Neural cell (in vitro differentiated cells): Measurements from ENCODE around the gene ZNF521.

ENCODE experiments used
- EP300 ChIP-seq: fragments of 450-650 bp; conservative IDR thresholded peaks from 2 replicates; pipeline ENCODE4 v1.6.1; 2014; ENCODE audit warnings: antibody characterized with exemption, mild to moderate bottlenecking, moderate library complexity; ENCODE audit not compliant: poor library complexity, severe bottlenecking
- EZH2 ChIP-seq: fragments of 200-600, 300-800 bp; shearing (Covaris generic), sonication (generic); IDR thresholded peaks from 2 replicates; pipeline ENCODE4 v1.6.1; 2014; ENCODE audit warnings: antibody characterized with exemption, low read length, borderline replicate concordance, mild to moderate bottlenecking; ENCODE audit not compliant: insufficient read depth, poor library complexity, severe bottlenecking
- MXI1 ChIP-seq: fragments of 450-650 bp; conservative IDR thresholded peaks from 2 replicates; pipeline ENCODE4 v1.6.1; 2014; ENCODE audit warnings: antibody characterized with exemption, mild to moderate bottlenecking; ENCODE audit not compliant: poor library complexity, severe bottlenecking
- POLR2AphosphoS5 ChIP-seq: IDR thresholded peaks from 2 replicates; pipeline ENCODE4 v1.6.1; 2012
- RAD21 ChIP-seq: fragments of 450-650 bp; conservative IDR thresholded peaks from 2 replicates; pipeline ENCODE4 v1.6.1; 2014; ENCODE audit warnings: antibody characterized with exemption, mild to moderate bottlenecking, moderate library complexity
- TAF1 ChIP-seq: IDR thresholded peaks from 2 replicates; pipeline ENCODE4 v1.6.1; 2012; ENCODE audit warnings: low read depth
- TF ChIP-seq, protein P1 (sequence below): fragments of 450-650 bp; IDR thresholded peaks from 2 replicates; pipeline ENCODE4 v1.5.1; 2014; ENCODE audit warnings: antibody characterized with exemption, mild to moderate bottlenecking, moderate library complexity; ENCODE audit not compliant: poor library complexity, severe bottlenecking
- TF ChIP-seq, protein P2 (sequence below): IDR thresholded peaks from 2 replicates; pipeline ENCODE4 v1.6.1; 2012; ENCODE audit warnings: borderline replicate concordance

DNA sequence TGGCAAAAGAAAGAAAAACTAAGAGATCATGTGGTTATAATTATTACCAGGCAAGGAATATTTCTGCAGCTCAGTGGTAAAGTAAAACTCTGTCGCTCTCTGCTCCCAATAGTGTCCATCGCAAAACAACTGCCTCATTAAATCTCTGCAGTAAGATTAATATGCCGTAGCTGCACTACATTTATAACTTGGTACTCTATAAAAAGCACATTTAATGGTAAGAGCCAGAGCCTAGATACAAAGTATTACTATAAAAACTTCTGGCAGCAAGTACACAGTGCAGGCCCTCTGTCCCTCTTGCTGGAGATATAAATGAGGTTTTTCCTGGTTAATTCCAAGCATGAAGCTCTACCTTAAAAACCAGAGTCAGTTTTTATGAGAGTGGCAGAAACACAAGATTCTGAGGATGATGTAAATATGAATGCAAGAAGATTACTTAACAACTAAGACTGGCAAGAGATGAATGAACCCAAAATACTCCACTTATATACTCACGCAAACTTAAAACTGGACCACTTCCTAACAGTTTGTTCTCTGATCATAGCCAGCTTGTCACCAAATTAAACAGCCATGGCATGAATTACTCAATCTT lies 25.5 kb downstream of the ZNF521 start:
- TF ChIP-seq, protein P1, sequence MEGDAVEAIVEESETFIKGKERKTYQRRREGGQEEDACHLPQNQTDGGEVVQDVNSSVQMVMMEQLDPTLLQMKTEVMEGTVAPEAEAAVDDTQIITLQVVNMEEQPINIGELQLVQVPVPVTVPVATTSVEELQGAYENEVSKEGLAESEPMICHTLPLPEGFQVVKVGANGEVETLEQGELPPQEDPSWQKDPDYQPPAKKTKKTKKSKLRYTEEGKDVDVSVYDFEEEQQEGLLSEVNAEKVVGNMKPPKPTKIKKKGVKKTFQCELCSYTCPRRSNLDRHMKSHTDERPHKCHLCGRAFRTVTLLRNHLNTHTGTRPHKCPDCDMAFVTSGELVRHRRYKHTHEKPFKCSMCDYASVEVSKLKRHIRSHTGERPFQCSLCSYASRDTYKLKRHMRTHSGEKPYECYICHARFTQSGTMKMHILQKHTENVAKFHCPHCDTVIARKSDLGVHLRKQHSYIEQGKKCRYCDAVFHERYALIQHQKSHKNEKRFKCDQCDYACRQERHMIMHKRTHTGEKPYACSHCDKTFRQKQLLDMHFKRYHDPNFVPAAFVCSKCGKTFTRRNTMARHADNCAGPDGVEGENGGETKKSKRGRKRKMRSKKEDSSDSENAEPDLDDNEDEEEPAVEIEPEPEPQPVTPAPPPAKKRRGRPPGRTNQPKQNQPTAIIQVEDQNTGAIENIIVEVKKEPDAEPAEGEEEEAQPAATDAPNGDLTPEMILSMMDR = no peak
- TF ChIP-seq TAF1 = no peak
- no peak for TF ChIP-seq POLR2AphosphoS5
- TF ChIP-seq EP300 = no peak
- TF ChIP-seq EZH2 = no peak
- no peak for TF ChIP-seq RAD21
- TF ChIP-seq, protein P2, sequence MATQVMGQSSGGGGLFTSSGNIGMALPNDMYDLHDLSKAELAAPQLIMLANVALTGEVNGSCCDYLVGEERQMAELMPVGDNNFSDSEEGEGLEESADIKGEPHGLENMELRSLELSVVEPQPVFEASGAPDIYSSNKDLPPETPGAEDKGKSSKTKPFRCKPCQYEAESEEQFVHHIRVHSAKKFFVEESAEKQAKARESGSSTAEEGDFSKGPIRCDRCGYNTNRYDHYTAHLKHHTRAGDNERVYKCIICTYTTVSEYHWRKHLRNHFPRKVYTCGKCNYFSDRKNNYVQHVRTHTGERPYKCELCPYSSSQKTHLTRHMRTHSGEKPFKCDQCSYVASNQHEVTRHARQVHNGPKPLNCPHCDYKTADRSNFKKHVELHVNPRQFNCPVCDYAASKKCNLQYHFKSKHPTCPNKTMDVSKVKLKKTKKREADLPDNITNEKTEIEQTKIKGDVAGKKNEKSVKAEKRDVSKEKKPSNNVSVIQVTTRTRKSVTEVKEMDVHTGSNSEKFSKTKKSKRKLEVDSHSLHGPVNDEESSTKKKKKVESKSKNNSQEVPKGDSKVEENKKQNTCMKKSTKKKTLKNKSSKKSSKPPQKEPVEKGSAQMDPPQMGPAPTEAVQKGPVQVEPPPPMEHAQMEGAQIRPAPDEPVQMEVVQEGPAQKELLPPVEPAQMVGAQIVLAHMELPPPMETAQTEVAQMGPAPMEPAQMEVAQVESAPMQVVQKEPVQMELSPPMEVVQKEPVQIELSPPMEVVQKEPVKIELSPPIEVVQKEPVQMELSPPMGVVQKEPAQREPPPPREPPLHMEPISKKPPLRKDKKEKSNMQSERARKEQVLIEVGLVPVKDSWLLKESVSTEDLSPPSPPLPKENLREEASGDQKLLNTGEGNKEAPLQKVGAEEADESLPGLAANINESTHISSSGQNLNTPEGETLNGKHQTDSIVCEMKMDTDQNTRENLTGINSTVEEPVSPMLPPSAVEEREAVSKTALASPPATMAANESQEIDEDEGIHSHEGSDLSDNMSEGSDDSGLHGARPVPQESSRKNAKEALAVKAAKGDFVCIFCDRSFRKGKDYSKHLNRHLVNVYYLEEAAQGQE = no peak
- no peak for TF ChIP-seq MXI1
